Neural cell (in vitro differentiated cells): ENCODE results near the gene MICU1. TPM values are rescaled to one million over a fixed set of nuclear protein-coding genes. Genes with fewer than 3 reads are reported as not detected.

Source experiments
- H2AFZ ChIP-seq: fragments of 200-600, 300-800 bp; sonication (generic), shearing (Covaris generic); 2 replicates; pipeline ENCODE4 v1.6.0; 2014; ENCODE audit warnings: low read depth, mild to moderate bottlenecking, antibody characterized with exemption, low read length, moderate library complexity
- H3F3A ChIP-seq: fragments of 200-600 bp; shearing (Covaris generic); 2 replicates; pipeline ENCODE4 v1.6.1; 2016; ENCODE audit warnings: mild to moderate bottlenecking, moderate library complexity, mixed read lengths, antibody characterized with exemption, low read length; ENCODE audit not compliant: insufficient read depth, poor library complexity, severe bottlenecking
- H3K27ac ChIP-seq: fragments of 200-600, 300-800 bp; sonication (generic), shearing (Covaris generic); 2 replicates; pipeline ENCODE4 v1.5.1; 2014; ENCODE audit warnings: mild to moderate bottlenecking, low read length, moderate library complexity
- H3K27me3 ChIP-seq: fragments of 300-800, 200-600 bp; sonication (generic), shearing (Covaris generic); 2 replicates; pipeline ENCODE4 v1.6.0; 2014; ENCODE audit warnings: mild to moderate bottlenecking, low read depth, low read length, moderate library complexity; ENCODE audit not compliant: insufficient read depth
- H3K36me3 ChIP-seq: fragments of 300-800, 200-600 bp; sonication (generic), shearing (Covaris generic); 2 replicates; pipeline ENCODE4 v1.5.1; 2014; ENCODE audit warnings: mild to moderate bottlenecking, antibody characterized with exemption, low read length, moderate library complexity; ENCODE audit not compliant: insufficient read depth
- H3K4me2 ChIP-seq: fragments of 300-800, 200-600 bp; sonication (generic), shearing (Covaris generic); 2 replicates; pipeline ENCODE4 v1.6.0; 2014; ENCODE audit warnings: mild to moderate bottlenecking, low read length
- H3K4me3 ChIP-seq: fragments of 300-800, 200-600 bp; sonication (generic), shearing (Covaris generic); 2 replicates; pipeline ENCODE4 v1.5.1; 2014; ENCODE audit warnings: mild to moderate bottlenecking, low read length, moderate library complexity
- H3K79me2 ChIP-seq: fragments of 200-600 bp; shearing (Covaris generic); replicated peaks from 2 replicates; pipeline ENCODE4 v1.6.0; 2014; ENCODE audit warnings: mild to moderate bottlenecking, low read length, moderate library complexity; ENCODE audit not compliant: insufficient read depth
- H3K9ac ChIP-seq: fragments of 300-800, 200-600 bp; sonication (generic), shearing (Covaris generic); 2 replicates; pipeline ENCODE4 v1.6.1; 2016; ENCODE audit warnings: mild to moderate bottlenecking, low read length, mixed read lengths
- H3K9me2 ChIP-seq: fragments of 200-600 bp; shearing (Covaris generic); 2 replicates; pipeline ENCODE4 v1.6.1; 2016; ENCODE audit warnings: mild to moderate bottlenecking, low read length, mixed read lengths; ENCODE audit not compliant: insufficient read depth
- H3K9me3 ChIP-seq: fragments of 200-600, 300-800 bp; sonication (generic), shearing (Covaris generic); 2 replicates; pipeline ENCODE4 v1.6.1; 2016; ENCODE audit warnings: mild to moderate bottlenecking, mixed run types, low read length, moderate library complexity, mixed read lengths
- H4K20me1 ChIP-seq: fragments of 200-600 bp; shearing (Covaris generic); 2 replicates; pipeline ENCODE4 v1.6.1; 2016; ENCODE audit warnings: mild to moderate bottlenecking, mixed run types; ENCODE audit not compliant: insufficient read depth
- EP300 ChIP-seq: fragments of 450-650 bp; conservative IDR thresholded peaks from 2 replicates; pipeline ENCODE4 v1.6.1; 2014; ENCODE audit warnings: antibody characterized with exemption, mild to moderate bottlenecking, moderate library complexity; ENCODE audit not compliant: poor library complexity, severe bottlenecking
- EZH2 ChIP-seq: fragments of 200-600, 300-800 bp; shearing (Covaris generic), sonication (generic); IDR thresholded peaks from 2 replicates; pipeline ENCODE4 v1.6.1; 2014; ENCODE audit warnings: antibody characterized with exemption, low read length, borderline replicate concordance, mild to moderate bottlenecking; ENCODE audit not compliant: insufficient read depth, poor library complexity, severe bottlenecking
- MXI1 ChIP-seq: fragments of 450-650 bp; conservative IDR thresholded peaks from 2 replicates; pipeline ENCODE4 v1.6.1; 2014; ENCODE audit warnings: antibody characterized with exemption, mild to moderate bottlenecking; ENCODE audit not compliant: poor library complexity, severe bottlenecking
- POLR2AphosphoS5 ChIP-seq: IDR thresholded peaks from 2 replicates; pipeline ENCODE4 v1.6.1; 2012
- RAD21 ChIP-seq: fragments of 450-650 bp; conservative IDR thresholded peaks from 2 replicates; pipeline ENCODE4 v1.6.1; 2014; ENCODE audit warnings: antibody characterized with exemption, mild to moderate bottlenecking, moderate library complexity
- REST ChIP-seq: IDR thresholded peaks from 2 replicates; pipeline ENCODE4 v1.6.1; 2012; ENCODE audit warnings: borderline replicate concordance
- SMC3 ChIP-seq: fragments of 450-650 bp; conservative IDR thresholded peaks from 2 replicates; pipeline ENCODE4 v1.6.1; 2014; ENCODE audit warnings: antibody characterized with exemption, mild to moderate bottlenecking, moderate library complexity; ENCODE audit not compliant: poor library complexity
- TAF1 ChIP-seq: IDR thresholded peaks from 2 replicates; pipeline ENCODE4 v1.6.1; 2012; ENCODE audit warnings: low read depth
- polyA plus RNA-seq: library from polyadenylated mRNA; depleted of rRNA; stranded (reverse); fragments of >200 nt; gene quantifications from 2 replicates; pipeline ENCODE4 v1.2.3, GENCODE V29; 2014
- TF ChIP-seq, protein P1 (sequence below): fragments of 450-650 bp; IDR thresholded peaks from 2 replicates; pipeline ENCODE4 v1.5.1; 2014; ENCODE audit warnings: antibody characterized with exemption, mild to moderate bottlenecking, moderate library complexity; ENCODE audit not compliant: poor library complexity, severe bottlenecking

The MICU1 gene
- polyA plus RNA-seq, 1 donor from 2014 or later, result 86.0 TPM

DNA sequence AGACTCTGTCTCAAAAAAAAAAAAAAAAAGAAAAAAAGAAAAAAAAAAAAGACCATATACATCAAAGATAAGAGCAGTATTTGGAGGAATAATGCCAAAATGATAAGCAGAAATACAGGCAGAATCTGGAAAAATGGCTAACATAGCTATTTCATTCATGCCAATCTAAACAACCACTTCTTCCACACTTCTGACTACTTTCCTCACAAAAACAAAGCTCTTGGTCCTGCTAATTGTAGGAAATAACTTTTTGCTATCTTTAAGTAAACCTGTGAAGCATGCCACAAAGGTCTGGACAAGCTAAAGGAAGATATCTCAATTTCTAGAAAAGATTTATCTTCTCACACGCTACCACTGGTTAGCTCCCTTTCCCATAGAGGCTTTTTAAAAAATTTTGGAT lies 30.4 kb downstream of the MICU1 start:
- no peaks in the 10 kb centered on the region for H3K27me3 ChIP-seq
- no peaks in the 10 kb centered on the region for H3F3A ChIP-seq
- H3K9ac ChIP-seq, result no peak overlapping the region
- TF ChIP-seq MXI1, result no peak
- TF ChIP-seq TAF1, result no peak
- TF ChIP-seq, protein P1, sequence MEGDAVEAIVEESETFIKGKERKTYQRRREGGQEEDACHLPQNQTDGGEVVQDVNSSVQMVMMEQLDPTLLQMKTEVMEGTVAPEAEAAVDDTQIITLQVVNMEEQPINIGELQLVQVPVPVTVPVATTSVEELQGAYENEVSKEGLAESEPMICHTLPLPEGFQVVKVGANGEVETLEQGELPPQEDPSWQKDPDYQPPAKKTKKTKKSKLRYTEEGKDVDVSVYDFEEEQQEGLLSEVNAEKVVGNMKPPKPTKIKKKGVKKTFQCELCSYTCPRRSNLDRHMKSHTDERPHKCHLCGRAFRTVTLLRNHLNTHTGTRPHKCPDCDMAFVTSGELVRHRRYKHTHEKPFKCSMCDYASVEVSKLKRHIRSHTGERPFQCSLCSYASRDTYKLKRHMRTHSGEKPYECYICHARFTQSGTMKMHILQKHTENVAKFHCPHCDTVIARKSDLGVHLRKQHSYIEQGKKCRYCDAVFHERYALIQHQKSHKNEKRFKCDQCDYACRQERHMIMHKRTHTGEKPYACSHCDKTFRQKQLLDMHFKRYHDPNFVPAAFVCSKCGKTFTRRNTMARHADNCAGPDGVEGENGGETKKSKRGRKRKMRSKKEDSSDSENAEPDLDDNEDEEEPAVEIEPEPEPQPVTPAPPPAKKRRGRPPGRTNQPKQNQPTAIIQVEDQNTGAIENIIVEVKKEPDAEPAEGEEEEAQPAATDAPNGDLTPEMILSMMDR, result no peak
- TF ChIP-seq REST, result no peak
- TF ChIP-seq POLR2AphosphoS5, result no peak
- no peak for TF ChIP-seq EP300
- TF ChIP-seq RAD21, result no peak
- no peaks in the 10 kb centered on the region for H4K20me1 ChIP-seq
- H3K4me3 ChIP-seq, result no peak overlapping the region
- H3K27ac ChIP-seq, result no peak overlapping the region
- H3K4me2 ChIP-seq, result no peak overlapping the region
- no peaks in the 10 kb centered on the region for H3K36me3 ChIP-seq
- H3K79me2 ChIP-seq, result no peaks in the 10 kb centered on the region
- H3K9me3 ChIP-seq, result no peaks in the 10 kb centered on the region
- no peak overlapping the region for H2AFZ ChIP-seq
- H3K9me2 ChIP-seq, result no peaks in the 10 kb centered on the region

DNA sequence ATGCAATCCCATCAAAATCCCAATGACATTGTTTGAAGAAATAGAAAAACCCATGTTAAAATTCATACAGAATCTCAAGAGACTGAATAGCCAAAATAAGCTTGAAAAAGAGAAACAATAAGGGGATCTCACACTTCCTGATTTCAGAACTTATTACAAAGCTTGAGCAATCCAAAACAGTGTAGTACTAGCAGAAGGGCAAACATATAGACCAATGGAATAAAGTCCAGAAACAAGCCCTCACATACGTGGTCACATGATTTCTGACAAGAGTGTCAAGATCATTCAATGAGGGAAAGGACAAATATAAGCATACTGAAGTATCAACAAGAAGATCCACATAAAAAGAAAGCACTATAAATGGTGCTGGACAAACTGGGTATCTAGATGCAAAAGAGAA lies 31.9 kb downstream of the MICU1 start:
- Histone ChIP-seq H3K36me3 (no peaks in the 10 kb centered on the region), H2AFZ (no peak overlapping the region), H3K9me2 (no peaks in the 10 kb centered on the region), H3K4me3 (no peak overlapping the region), H3K4me2 (no peak overlapping the region), H3K9ac (no peak overlapping the region), H3K27ac (no peak overlapping the region), H3F3A (no peaks in the 10 kb centered on the region), H3K27me3 (no peaks in the 10 kb centered on the region), H4K20me1 (no peaks in the 10 kb centered on the region), H3K79me2 (peaks cover 6% of the 10 kb centered on the region), H3K9me3 (no peaks in the 10 kb centered on the region)
- TF ChIP-seq EZH2 (no peak), POLR2AphosphoS5 (no peak), REST (no peak), TAF1 (no peak), RAD21 (no peak), SMC3 (no peak), MXI1 (no peak), EP300 (no peak)
- TF ChIP-seq, protein P1, result no peak
